K562 (cell line): Measurements from ENCODE around the gene ARMC7. TPM values are rescaled to one million over a fixed set of nuclear protein-coding genes. Genes with fewer than 3 reads are reported as not detected.

ENCODE experiments used
- ATF7 ChIP-seq: fragments of 450-650 bp; IDR thresholded peaks from 2 replicates; pipeline ENCODE4 v1.7.1; 2014; ENCODE audit warnings: mild to moderate bottlenecking, moderate library complexity
- BCOR ChIP-seq: fragments of 450-650 bp; IDR thresholded peaks from 2 replicates; pipeline ENCODE4 v1.6.1; 2016
- CBX5 ChIP-seq: IDR thresholded peaks from 2 replicates; pipeline ENCODE4 v1.6.1; 2014; ENCODE audit warnings: low read depth, borderline replicate concordance
- CEBPB ChIP-seq: fragments of 450-650 bp; IDR thresholded peaks from 2 replicates; pipeline ENCODE4 v1.6.1; 2016; ENCODE audit warnings: missing genetic modification characterization, missing compliant biosample characterization
- CEBPG ChIP-seq, 3 experiments: fragments of 200-800 bp in 1 of 3; sonication (Bioruptor generic) in 1 of 3; sonication (generic) in 1 of 3; formaldehyde crosslinking in 1 of 3; IDR thresholded peaks in 2 of 3; conservative IDR thresholded peaks in 1 of 3; 2 replicates each; pipeline versions ENCODE4 v1.6.1 to v1.8.0; 2016 to 2022; ENCODE audit warnings: missing compliant biosample characterization in 2 of 3, missing genetic modification characterization in 2 of 3, mild to moderate bottlenecking in 1 of 3, missing genetic modification reagents in 1 of 3
- CREM ChIP-seq: IDR thresholded peaks from 2 replicates; pipeline ENCODE4 v1.6.1; 2014; ENCODE audit warnings: antibody characterized with exemption, low read depth
- EHMT2 ChIP-seq: fragments of 450-650 bp; IDR thresholded peaks from 2 replicates; pipeline ENCODE4 v1.6.1; 2018; ENCODE audit warnings: antibody characterized with exemption
- HDAC1 ChIP-seq, 2 experiments: fragments of 450-650 bp; IDR thresholded peaks; 2 replicates each; pipeline ENCODE4 v1.6.1; 2016 to 2017; ENCODE audit warnings: inconsistent platforms in 1 of 2, mild to moderate bottlenecking in 1 of 2, moderate library complexity in 1 of 2
- JUNB ChIP-seq: fragments of 450-650 bp; formaldehyde crosslinking; conservative IDR thresholded peaks from 2 replicates; pipeline ENCODE4 v1.4.0; 2020; ENCODE audit warnings: mild to moderate bottlenecking
- KLF10 ChIP-seq: fragments of 250-450 bp; sonication (Bioruptor Pico); IDR thresholded peaks from 2 replicates; pipeline ENCODE4 v1.6.1; 2021; ENCODE audit warnings: matching md5 sums
- MGA ChIP-seq: fragments of 450-650 bp; IDR thresholded peaks from 2 replicates; pipeline ENCODE4 v1.6.1; 2016; ENCODE audit warnings: mild to moderate bottlenecking, moderate library complexity
- RBM17 ChIP-seq: fragments of 200-400 bp; formaldehyde crosslinking; IDR thresholded peaks from 2 replicates; pipeline ENCODE4 v1.6.1; 2017; ENCODE audit warnings: low read depth, mild to moderate bottlenecking, low read length, borderline replicate concordance
- SAFB ChIP-seq: fragments of 200-400 bp; formaldehyde crosslinking; IDR thresholded peaks from 2 replicates; pipeline ENCODE4 v1.6.1; 2017; ENCODE audit warnings: low read depth, low read length, borderline replicate concordance
- SRSF3 ChIP-seq: fragments of 200-400 bp; formaldehyde crosslinking; IDR thresholded peaks from 2 replicates; pipeline ENCODE4 v1.6.1; 2016; ENCODE audit warnings: mild to moderate bottlenecking, low read length, moderate library complexity; ENCODE audit not compliant: insufficient read depth
- ZFPM2 ChIP-seq: fragments of 250-450 bp; sonication (Bioruptor Pico); IDR thresholded peaks from 2 replicates; pipeline ENCODE4 v1.5.1; 2022; ENCODE audit warnings: mild to moderate bottlenecking
- ZNF140 ChIP-seq: fragments of 250-450 bp; sonication (Bioruptor Pico); IDR thresholded peaks from 2 replicates; pipeline ENCODE4 v1.8.0; 2021; ENCODE audit warnings: moderate library complexity, mild to moderate bottlenecking, inconsistent platforms
- ZNF408 ChIP-seq: fragments of 250-450 bp; sonication (Bioruptor Pico); IDR thresholded peaks from 2 replicates; pipeline ENCODE4 v1.4.0; 2020; ENCODE audit warnings: low read depth, mild to moderate bottlenecking, moderate library complexity
- ZNF668 ChIP-seq: fragments of 250-450 bp; sonication (Bioruptor Pico); IDR thresholded peaks from 2 replicates; pipeline ENCODE4 v1.8.0; 2022; ENCODE audit warnings: mild to moderate bottlenecking, inconsistent platforms
- ZNF77 ChIP-seq: fragments of 250-450 bp; sonication (Bioruptor Pico); IDR thresholded peaks from 2 replicates; pipeline ENCODE4 v1.5.0; 2020
- polyA plus RNA-seq, 8 experiments: library from polyadenylated mRNA; depleted of rRNA in 4 of 8; stranded (reverse) in 5 of 8; unstranded in 3 of 8; fragments of >200 nt; fragmentation: Nextera tagmentation in 2 of 8; fragmentation: Illumina TruSeq in 1 of 8; extraction: Ambion mirVana in 2 of 8; extraction: Trizol in 1 of 8; gene quantifications; 2 replicates each; pipeline versions ENCODE4 v1.2.1 to v1.2.3, GENCODE V29; 2011 to 2014; ENCODE audit warnings: inconsistent platforms in 1 of 8, missing spikeins in 1 of 8
- total RNA-seq, 7 experiments: library from RNA; depleted of rRNA in 6 of 7; stranded (reverse); fragments of >200 nt in 6 of 7; fragmentation: Illumina TruSeq in 2 of 7; extraction: Trizol in 2 of 7; gene quantifications; 2 replicates each; pipeline versions ENCODE4 v1.2.1 to v1.2.3, GENCODE V29; 2011 to 2021; ENCODE audit warnings: low replicate concordance in 1 of 7

Gene ARMC7
- total and polyA plus RNA-seq, 9 of the 15 experiments (the other 6 are each of a cell fraction or from before 2014, with no cell fraction given): 1.4 to 15.2 (median 5.9) TPM

GRCh38 chr17:75110234-75110937, 617 bp downstream of the ARMC7 start (continued):
- TF ChIP-seq MGA (no peak), KLF10 (CRISPR knock-in tag) (no peak), ZNF77 (CRISPR knock-in tag) (no peak), JUNB (no peak), ZNF140 (CRISPR knock-in tag) (no peak), CBX5 (no peak), RBM17 (no peak), HDAC1 (IDR thresholded peaks at IDR 0.05) (peak in 1 of 2 experiments; percentile 53; a peak in 2 of 4 replicates), BCOR (peak; percentile 89), ATF7 (peak; percentile 25; the same call in 1 of the 2 replicates), ZNF668 (CRISPR knock-in tag) (no peak), ZFPM2 (CRISPR knock-in tag) (no peak), CEBPG (CRISPR knock-in tag; IDR thresholded peaks at IDR 0.05) (no peak), CEBPG (tag; conservative IDR thresholded peaks at IDR 0.05 in 1 of 2, IDR thresholded peaks at IDR 0.05 in 1 of 2) (no peak), CEBPB (tag) (peak; percentile 38; the same call in 1 of the 2 replicates), SRSF3 (no peak), EHMT2 (no peak), SAFB (no peak), ZNF408 (CRISPR knock-in tag) (no peak), CREM (no peak)
